NOMO-1 treated with DMSO at 0.1 percent for 48 hours (cell line): ENCODE measurements around the gene FGF12.
A peak's percentile ranks its signal among the peaks of the same experiment; 100 is the strongest.

Source experiments
- DNase-seq: peaks from one replicate; lab custom pipeline; 2025; ENCODE audit not compliant: unreplicated experiment; lab: John Stamatoyannopoulos, UW

Gene FGF12

DNA sequence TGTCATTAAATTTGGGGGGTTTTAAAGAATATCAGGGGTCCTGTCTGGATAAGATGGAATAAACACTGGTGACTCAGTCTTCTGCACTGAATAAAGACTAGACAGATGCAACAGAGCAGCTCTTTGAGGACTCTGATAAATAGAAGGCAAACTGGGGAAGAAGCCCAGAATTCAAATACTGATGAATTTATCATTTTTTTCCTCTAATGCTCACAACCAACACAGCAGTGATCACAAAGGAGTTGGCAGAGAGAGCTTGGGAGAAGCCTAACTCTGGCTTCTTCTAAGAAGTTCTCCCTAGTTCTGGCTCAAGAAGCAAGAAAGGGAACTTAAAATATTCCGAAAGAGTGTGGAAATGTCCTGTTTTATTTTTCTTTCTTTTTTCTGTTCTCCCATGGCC lies 597.8 kb downstream of the FGF12 start:
- DNase-seq, result no peak

DNA sequence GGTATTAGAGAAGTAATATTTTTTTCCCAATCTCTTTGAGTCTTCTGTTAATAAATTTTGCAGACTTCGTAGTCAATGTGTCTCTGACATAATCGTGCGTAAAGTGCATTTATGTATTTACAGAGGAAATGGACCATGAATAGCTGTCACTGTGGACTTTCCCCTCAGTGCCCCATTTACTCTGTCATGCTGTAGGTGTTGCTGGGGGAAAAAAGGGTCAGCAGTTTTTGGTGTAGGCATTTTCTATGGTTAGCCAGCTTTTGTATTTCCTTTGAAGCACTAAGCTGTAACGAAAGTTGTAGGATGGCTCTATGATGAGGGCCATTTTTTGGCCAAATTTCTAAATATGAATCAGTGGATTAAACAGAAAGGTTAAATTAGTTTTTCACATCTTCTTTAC lies 598.4 kb downstream of the FGF12 start:
- no peak for DNase-seq

DNA sequence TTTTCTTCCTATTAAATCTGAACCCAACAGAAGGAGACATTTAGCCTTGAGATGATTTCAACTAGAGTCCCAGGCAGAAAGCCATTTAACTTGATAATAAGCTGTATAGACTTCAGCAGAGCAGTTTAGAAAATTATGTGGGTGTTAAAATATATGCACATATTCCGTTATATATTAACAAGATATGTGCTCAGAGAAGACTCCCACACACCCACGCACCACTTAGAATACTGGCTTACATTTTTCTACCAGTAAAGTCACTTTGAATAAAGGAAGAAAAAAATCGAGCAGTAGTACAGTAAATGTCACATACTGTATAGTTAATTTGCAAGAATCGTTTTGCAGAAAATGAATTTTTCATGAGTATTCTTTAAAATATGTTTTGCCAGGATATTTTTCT lies 599.3 kb downstream of the FGF12 start:
- DNase-seq, result no peak

DNA sequence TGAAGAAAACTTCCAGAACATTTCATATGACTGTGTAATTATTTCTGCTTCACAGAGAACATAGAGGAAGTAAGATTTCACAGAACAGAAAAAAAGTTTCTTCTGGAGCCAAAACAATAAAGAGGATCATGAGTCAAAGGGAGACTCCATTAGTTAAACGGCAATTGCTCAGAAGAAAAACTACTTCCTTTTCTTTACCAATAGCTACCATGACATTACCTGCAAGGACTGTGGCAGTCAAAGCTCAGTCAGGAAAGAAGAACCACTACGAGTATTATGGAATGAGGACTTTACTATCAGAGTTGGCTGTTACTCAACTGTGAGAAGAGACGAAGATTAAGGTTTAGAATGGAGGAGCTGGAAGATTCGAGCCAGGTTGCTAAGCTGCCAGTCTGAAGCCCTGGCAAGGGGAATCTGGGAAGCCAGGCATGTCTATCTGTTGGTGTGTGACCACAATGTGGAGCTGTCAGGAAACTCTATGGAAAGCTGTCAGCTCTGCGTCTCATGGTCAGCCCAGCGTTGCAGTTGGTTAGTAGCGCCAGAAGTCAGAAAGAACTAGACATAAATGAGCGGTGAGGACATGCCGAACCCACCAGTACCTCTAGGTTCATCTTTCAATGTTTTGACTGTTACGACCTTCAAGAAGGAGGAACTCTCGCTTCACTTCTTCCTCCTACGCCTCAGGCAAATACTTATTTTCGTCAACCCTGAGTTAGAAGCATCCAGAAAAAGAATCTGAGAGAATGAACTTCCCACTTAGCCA lies 604.3 kb downstream of the FGF12 start:
- peak; percentile 34 for DNase-seq

DNA sequence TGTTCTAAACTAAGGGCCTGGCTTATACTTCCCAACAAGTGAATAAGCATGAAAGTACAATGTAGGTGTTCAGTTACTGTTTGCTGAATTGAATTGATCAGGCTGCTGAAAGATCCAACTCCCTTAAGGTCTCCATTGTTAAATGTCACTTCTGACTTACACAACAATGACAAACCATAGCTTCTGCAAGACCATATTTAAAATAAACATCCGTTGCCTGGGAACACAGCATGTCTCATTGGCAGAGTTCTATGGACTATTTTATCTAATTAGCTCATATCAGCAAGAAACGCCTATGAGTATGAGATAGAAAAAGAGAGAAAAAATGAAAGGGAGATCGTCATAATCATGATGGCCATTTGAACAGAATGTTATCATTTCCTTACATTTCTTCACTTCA lies 605.4 kb downstream of the FGF12 start:
- DNase-seq, result no peak

DNA sequence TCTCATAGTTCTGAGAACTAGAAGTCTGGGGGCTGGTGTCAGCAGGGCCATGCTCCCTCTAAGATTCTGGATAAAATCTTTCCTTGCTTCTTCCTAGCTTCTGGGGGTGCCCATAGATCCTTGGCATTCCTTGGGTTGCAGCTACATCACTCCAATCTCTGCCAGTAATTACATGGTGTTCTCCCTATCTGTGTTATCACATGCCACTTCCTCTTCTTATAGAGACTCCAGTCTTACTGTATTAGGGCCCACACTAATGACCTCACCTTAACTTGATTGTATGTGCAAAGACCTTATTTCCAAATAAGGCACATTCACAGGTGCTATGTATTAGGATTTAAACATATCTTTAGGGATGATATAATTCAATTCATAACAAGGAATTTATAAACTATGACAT lies 618.5 kb downstream of the FGF12 start:
- no peak for DNase-seq

DNA sequence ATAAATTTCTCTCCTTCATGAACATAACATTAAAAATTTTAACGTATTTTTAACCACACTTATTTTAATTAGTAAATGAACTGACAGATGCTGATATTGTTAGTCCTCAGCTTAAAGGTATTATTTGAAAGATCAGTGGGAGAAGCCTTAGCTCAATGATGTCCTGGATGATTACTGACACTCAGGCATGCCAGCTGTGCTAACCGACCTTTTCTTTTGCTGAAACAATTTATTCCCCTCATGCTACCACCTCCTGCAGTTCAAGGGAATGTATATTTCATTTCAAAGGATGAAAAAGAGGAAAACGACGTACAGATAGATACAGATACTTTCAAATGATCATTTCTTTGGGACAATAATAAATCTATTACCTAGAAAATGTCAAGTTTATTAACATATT lies 620.8 kb downstream of the FGF12 start:
- no peak for DNase-seq

DNA sequence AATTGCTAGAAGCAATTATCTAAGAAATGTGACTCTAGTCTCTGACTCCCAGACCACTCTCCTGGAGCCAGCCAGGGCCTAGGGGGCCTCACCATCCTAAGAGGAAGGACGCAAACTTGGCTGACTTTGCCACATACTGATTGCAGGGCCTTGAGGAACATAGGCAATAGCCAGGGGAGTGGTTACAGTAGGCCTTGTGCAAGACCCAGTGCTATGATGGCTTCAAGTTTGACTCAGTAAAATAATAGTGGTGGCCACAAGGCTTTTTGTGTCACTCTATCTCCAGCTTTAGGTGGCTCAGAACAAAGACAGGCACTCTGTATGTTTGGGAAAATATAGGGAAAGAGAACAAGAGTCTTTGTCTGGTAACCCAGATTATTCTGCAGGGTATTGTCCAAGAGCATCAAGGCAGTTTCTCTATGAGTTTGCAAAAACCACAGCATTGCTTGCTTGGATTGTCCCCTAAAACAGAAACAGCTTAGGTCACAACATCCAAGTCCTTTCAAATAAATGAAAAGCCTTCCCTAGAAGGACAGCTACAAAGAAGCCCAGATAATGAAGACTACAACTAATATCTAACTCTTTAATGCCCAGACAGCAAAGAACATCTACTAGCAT lies 634.8 kb downstream of the FGF12 start:
- DNase-seq, result no peak

DNA sequence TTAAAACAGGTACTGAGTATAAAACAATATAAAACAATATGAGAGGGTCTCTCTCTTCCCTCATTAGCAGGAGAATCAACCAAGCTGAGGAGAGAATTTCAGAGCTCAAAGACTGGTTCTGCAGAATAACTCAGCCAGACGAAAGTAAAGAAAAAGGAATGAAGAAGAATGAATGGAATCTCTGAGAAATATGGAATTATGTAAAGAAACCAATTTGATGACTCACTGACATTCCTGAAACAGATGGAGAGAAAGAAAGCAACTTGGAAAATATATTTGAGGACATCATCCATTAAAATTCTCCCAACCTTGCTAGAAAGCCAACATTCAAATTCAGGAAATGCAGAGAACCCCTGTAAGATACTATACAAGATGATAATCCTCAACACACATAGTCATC lies 635.5 kb downstream of the FGF12 start:
- no peak for DNase-seq

DNA sequence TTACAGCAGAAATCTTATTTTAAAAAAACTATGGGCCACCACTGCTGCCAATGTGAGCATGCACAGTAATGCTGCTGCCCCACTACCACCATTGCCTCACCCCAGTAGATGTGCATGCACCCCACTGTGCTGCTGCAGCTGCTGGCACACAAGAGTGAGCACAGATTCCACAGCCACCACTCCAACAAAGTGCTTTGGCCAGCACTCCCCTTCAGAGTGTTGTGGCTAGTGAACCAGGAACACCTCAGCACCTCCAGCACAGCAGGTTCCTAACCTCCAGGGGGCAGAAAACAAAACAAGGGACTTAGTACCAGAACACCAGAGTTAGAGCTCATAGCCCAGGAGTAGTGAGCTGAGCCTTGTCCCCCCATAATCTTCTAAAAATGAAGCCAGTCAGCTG lies 636.8 kb downstream of the FGF12 start:
- DNase-seq, result no peak
